Measurements from ENCODE around the gene GPR55. TPM values are rescaled to one million over a fixed set of nuclear protein-coding genes. Genes with fewer than 3 reads are reported as not detected.

The GPR55 gene
- total and polyA plus RNA-seq, 2 of the 4 experiments (the other 2 are of a cell fraction), result 0.03 TPM; not detected in 1

DNA sequence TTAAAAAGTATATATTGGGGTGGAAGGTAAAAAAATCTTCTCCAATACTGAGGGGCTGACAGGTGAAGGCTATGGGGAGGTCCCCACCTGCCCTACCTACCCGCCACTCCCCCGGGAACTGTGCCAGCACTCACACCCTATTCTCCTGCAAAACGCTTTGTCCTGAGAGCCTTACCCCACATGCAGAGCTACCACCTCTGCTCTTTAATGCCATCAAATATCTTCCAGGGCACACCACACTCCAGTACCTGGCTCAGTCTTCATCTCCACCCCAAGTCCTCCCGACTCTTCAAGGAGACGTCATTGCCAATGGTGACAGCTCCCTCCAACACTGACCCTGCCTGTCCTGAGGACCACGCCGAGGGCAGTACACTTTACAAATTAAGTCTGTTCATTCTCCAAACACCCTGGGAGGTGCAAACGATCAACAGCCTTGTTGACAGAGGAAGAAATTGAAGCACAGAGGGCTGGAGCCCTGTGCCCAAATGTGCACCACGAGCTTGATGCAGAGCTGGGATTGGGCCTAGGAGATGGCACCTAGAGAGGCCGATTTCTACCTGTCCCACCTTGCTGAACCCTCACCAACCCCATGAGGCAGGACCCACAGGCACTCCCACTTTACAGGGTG, 6.0 kb upstream of the GPR55 start:
- no peaks in the 10 kb centered on the region for H3K9me1 ChIP-seq (ENCODE audit: insufficient read depth, low read length)
- H2BK5ac ChIP-seq (ENCODE audit: low read depth, low read length, poor library complexity, severe bottlenecking), result no peak overlapping the region
- no peak overlapping the region for H4K91ac ChIP-seq (ENCODE audit: insufficient read depth, low read depth, low read length)
- ATAC-seq (ENCODE audit: low read depth) (no peak), DNase-seq (no peak)
- in situ Hi-C loops (cut with MboI; ENCODE audit: low sequenced_read_pairs) (no loop called here), intact Hi-C loops (cut with micrococcal nuclease) (no loop called here), dilution Hi-C loops (cut with HindIII; ENCODE audit: low sequenced_read_pairs, unreplicated experiment) (no loop called here)
- no peak overlapping the region for H2AK9ac ChIP-seq (replicated peaks; ENCODE audit: low read depth, low read length, poor library complexity)
- no peak overlapping the region for H3K18ac ChIP-seq (ENCODE audit: low read depth, low read length)
- POLR2A ChIA-PET (ENCODE audit: unreplicated experiment), result no interaction called here
- no peaks in the 10 kb centered on the region for H3K9me3 ChIP-seq (ENCODE audit: control insufficient read depth, insufficient read depth, low read length)
- no peak overlapping the region for H3K14ac ChIP-seq (replicated peaks; ENCODE audit: low read depth, low read length)
- no peak for TF ChIP-seq MXI1 (IDR thresholded peaks at IDR 0.05; ENCODE audit: borderline replicate concordance, low read depth, low read length)
- TF ChIP-seq POLR2A (IDR thresholded peaks at IDR 0.05; ENCODE audit: low read depth, low read length), result no peak
- TF ChIP-seq RCOR1 (IDR thresholded peaks at IDR 0.05; ENCODE audit: insufficient replicate concordance, low read length), result no peak
- TF ChIP-seq, protein P1, sequence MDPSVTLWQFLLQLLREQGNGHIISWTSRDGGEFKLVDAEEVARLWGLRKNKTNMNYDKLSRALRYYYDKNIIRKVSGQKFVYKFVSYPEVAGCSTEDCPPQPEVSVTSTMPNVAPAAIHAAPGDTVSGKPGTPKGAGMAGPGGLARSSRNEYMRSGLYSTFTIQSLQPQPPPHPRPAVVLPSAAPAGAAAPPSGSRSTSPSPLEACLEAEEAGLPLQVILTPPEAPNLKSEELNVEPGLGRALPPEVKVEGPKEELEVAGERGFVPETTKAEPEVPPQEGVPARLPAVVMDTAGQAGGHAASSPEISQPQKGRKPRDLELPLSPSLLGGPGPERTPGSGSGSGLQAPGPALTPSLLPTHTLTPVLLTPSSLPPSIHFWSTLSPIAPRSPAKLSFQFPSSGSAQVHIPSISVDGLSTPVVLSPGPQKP (IDR thresholded peaks at IDR 0.05; ENCODE audit: borderline replicate concordance, low read depth, low read length), result no peak
- TF ChIP-seq NFE2L2 (IDR thresholded peaks at IDR 0.05; ENCODE audit: low read depth, low read length), result no peak
- TF ChIP-seq RFX5 (IDR thresholded peaks at IDR 0.05; ENCODE audit: low read depth, low read length), result no peak
- TF ChIP-seq MAZ (IDR thresholded peaks at IDR 0.05; ENCODE audit: borderline replicate concordance, low read depth, low read length), result no peak
- no peak for TF ChIP-seq SMC3 (IDR thresholded peaks at IDR 0.05; ENCODE audit: low read depth, low read length)
- TF ChIP-seq CHD1 (IDR thresholded peaks at IDR 0.05; ENCODE audit: low read depth, low read length), result no peak
- no peak for TF ChIP-seq FOS (IDR thresholded peaks at IDR 0.05; ENCODE audit: low read depth, low read length)
- no peak for TF ChIP-seq CEBPB (IDR thresholded peaks at IDR 0.05; ENCODE audit: low read depth, low read length)
- no peak for TF ChIP-seq MAFK (IDR thresholded peaks at IDR 0.05; ENCODE audit: low read depth, low read length)
- TF ChIP-seq, protein P2, sequence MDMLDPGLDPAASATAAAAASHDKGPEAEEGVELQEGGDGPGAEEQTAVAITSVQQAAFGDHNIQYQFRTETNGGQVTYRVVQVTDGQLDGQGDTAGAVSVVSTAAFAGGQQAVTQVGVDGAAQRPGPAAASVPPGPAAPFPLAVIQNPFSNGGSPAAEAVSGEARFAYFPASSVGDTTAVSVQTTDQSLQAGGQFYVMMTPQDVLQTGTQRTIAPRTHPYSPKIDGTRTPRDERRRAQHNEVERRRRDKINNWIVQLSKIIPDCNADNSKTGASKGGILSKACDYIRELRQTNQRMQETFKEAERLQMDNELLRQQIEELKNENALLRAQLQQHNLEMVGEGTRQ (IDR thresholded peaks at IDR 0.05; ENCODE audit: low read depth, low read length), result no peak
- no peak for TF ChIP-seq RAD21 (IDR thresholded peaks at IDR 0.05; ENCODE audit: low read length)
- TF ChIP-seq, protein P3, sequence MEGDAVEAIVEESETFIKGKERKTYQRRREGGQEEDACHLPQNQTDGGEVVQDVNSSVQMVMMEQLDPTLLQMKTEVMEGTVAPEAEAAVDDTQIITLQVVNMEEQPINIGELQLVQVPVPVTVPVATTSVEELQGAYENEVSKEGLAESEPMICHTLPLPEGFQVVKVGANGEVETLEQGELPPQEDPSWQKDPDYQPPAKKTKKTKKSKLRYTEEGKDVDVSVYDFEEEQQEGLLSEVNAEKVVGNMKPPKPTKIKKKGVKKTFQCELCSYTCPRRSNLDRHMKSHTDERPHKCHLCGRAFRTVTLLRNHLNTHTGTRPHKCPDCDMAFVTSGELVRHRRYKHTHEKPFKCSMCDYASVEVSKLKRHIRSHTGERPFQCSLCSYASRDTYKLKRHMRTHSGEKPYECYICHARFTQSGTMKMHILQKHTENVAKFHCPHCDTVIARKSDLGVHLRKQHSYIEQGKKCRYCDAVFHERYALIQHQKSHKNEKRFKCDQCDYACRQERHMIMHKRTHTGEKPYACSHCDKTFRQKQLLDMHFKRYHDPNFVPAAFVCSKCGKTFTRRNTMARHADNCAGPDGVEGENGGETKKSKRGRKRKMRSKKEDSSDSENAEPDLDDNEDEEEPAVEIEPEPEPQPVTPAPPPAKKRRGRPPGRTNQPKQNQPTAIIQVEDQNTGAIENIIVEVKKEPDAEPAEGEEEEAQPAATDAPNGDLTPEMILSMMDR (conservative IDR thresholded peaks at IDR 0.05; ENCODE audit: low read depth, low read length), result no peak
- no peak overlapping the region for H4K5ac ChIP-seq (ENCODE audit: low read depth, low read length)
- no peaks in the 10 kb centered on the region for H3K36me3 ChIP-seq (ENCODE audit: control insufficient read depth, insufficient read depth, low read length)
- no peaks in the 10 kb centered on the region for H3K4me1 ChIP-seq (ENCODE audit: control insufficient read depth, insufficient read depth, low read length)
- no peak overlapping the region for H4K8ac ChIP-seq (ENCODE audit: low read depth in 2 of 2, low read length in 2 of 2)
- H2BK120ac ChIP-seq (ENCODE audit: low read depth, low read length), result no peak overlapping the region
- H2BK20ac ChIP-seq (ENCODE audit: low read depth, low read length), result no peak overlapping the region
- H3K79me1 ChIP-seq (ENCODE audit: low read depth in 1 of 2, low read length in 2 of 2), result no peaks in the 10 kb centered on the region
- WGBS, 2 experiments (ENCODE audit: extremely low coverage in 2 of 2, insufficient read length in 1 of 2), result 71% methylated on average over 1 of the region's 10 CpGs; no CpG with 5 or more reads in 1 of the 2 experiments
- H3K4ac ChIP-seq (ENCODE audit: low read depth, low read length), result no peak overlapping the region
- no peaks in the 10 kb centered on the region for H4K20me1 ChIP-seq (ENCODE audit: insufficient read depth, low read length)
- CTCF ChIA-PET, result no interaction called here
- H2AK5ac ChIP-seq (ENCODE audit: low read depth, low read length), result no peak overlapping the region
- no peak overlapping the region for H3K23ac ChIP-seq (ENCODE audit: low read depth, low read length)
- H3K4me2 ChIP-seq (ENCODE audit: low read depth, low read length), result no peak overlapping the region
- no peak overlapping the region for H2BK15ac ChIP-seq (ENCODE audit: low read depth, low read length)
- no TSS peak for BruUV-seq (replicated peaks)
- H3K27me3 ChIP-seq (ENCODE audit: control insufficient read depth, insufficient read depth, low read length), result peaks cover 28% of the 10 kb centered on the region
- no peak overlapping the region for H3K9ac ChIP-seq (ENCODE audit: low read depth, low read length)
- no peak overlapping the region for H2AFZ ChIP-seq (replicated peaks; ENCODE audit: low read length, poor library complexity)
- H3K56ac ChIP-seq (ENCODE audit: extremely low read depth, insufficient read depth, low read length), result no peak overlapping the region
- no peak overlapping the region for H3K27ac ChIP-seq (ENCODE audit: insufficient read depth, low read length)
- no peak overlapping the region for H3K4me3 ChIP-seq (ENCODE audit: insufficient read depth, low read depth, low read length)

Data from IMR-90 (cell line).